Measurements from ENCODE around the gene CRB1. TPM values are rescaled to one million over a fixed set of nuclear protein-coding genes. Genes with fewer than 3 reads are reported as not detected.

The CRB1 gene
- total RNA-seq, 1 experiment from 2014 or later, result not detected

- Histone ChIP-seq H2AFZ (peak overlapping the region; percentile 20; the same call in 1 of the 2 replicates), H3K79me2 (ENCODE audit: low read depth) (no peaks in the 10 kb centered on the region), H3K27me3 (ENCODE audit: insufficient read depth, low read depth) (no peaks in the 10 kb centered on the region), H3K36me3 (ENCODE audit: low read depth) (no peaks in the 10 kb centered on the region), H3K4me2 (no peak overlapping the region), H4K20me1 (ENCODE audit: insufficient read depth) (no peaks in the 10 kb centered on the region), H3K4me3 (no peak overlapping the region), H3K4me1 (replicated peaks; ENCODE audit: insufficient read depth) (0 out of 2 replicates have a peak, but pooled peaks cover 6% of the 10 kb centered on the region), H3F3A (ENCODE audit: insufficient read depth, low read depth) (no peaks in the 10 kb centered on the region), H3K9me3 (ENCODE audit: insufficient read depth, low read depth) (no peaks in the 10 kb centered on the region), H3K9me2 (ENCODE audit: insufficient read depth) (no peaks in the 10 kb centered on the region), H3K27ac (no peak overlapping the region)
- no peak for TF ChIP-seq CTCF (conservative IDR thresholded peaks at IDR 0.05)
- DNase-seq, result no peak
- intact Hi-C loops (cut with micrococcal nuclease; ENCODE audit: unreplicated experiment), result no loop called here
- ChIA-PET CTCF (no interaction called here), POLR2A (ENCODE audit: unreplicated experiment) (interaction anchor here (0.6 kb wide), 1 partner anchor 340 kb away, joined by 3 read pairs; no protein-coding TSS in a partner anchor)
- no TSS peak for BruUV-seq (replicated peaks)
Measured at GRCh38 chr1:197465528-197466327, 197.7 kb downstream of the CRB1 start.

- Histone ChIP-seq H4K20me1 (ENCODE audit: insufficient read depth) (no peaks in the 10 kb centered on the region), H3K36me3 (ENCODE audit: low read depth) (no peaks in the 10 kb centered on the region), H3K4me3 (no peak overlapping the region), H3K27ac (no peak overlapping the region), H3K4me2 (no peak overlapping the region), H3K9me3 (ENCODE audit: insufficient read depth, low read depth) (no peaks in the 10 kb centered on the region), H3K27me3 (ENCODE audit: insufficient read depth, low read depth) (no peaks in the 10 kb centered on the region), H3F3A (ENCODE audit: insufficient read depth, low read depth) (no peaks in the 10 kb centered on the region), H3K4me1 (replicated peaks; ENCODE audit: insufficient read depth) (0 out of 2 replicates have a peak, but pooled peaks cover 6% of the 10 kb centered on the region), H3K79me2 (ENCODE audit: low read depth) (no peaks in the 10 kb centered on the region), H2AFZ (no peak overlapping the region), H3K9me2 (ENCODE audit: insufficient read depth) (no peaks in the 10 kb centered on the region)
- BruUV-seq (replicated peaks), result no TSS peak
- ChIA-PET POLR2A (ENCODE audit: unreplicated experiment) (no interaction called here), CTCF (no interaction called here)
- no peak for TF ChIP-seq CTCF (conservative IDR thresholded peaks at IDR 0.05)
- intact Hi-C loops (cut with micrococcal nuclease; ENCODE audit: unreplicated experiment), result no loop called here
- DNase-seq, result no peak
Measured at GRCh38 chr1:197466813-197467212, 198.8 kb downstream of the CRB1 start.

- Histone ChIP-seq H3K4me3 (no peak overlapping the region), H2AFZ (no peak overlapping the region), H3K36me3 (ENCODE audit: low read depth) (no peaks in the 10 kb centered on the region), H3K79me2 (ENCODE audit: low read depth) (no peaks in the 10 kb centered on the region), H3F3A (ENCODE audit: insufficient read depth, low read depth) (no peaks in the 10 kb centered on the region), H3K9me2 (ENCODE audit: insufficient read depth) (no peaks in the 10 kb centered on the region), H3K27ac (no peak overlapping the region), H3K4me1 (replicated peaks; ENCODE audit: insufficient read depth) (0 out of 2 replicates have a peak, but pooled peaks cover 3% of the 10 kb centered on the region), H3K4me2 (no peak overlapping the region), H3K27me3 (ENCODE audit: insufficient read depth, low read depth) (no peaks in the 10 kb centered on the region), H4K20me1 (ENCODE audit: insufficient read depth) (no peaks in the 10 kb centered on the region), H3K9me3 (ENCODE audit: insufficient read depth, low read depth) (no peaks in the 10 kb centered on the region)
- TF ChIP-seq EZH2 (IDR thresholded peaks at IDR 0.05; ENCODE audit: low read depth) (no peak), CTCF (conservative IDR thresholded peaks at IDR 0.05) (no peak)
- intact Hi-C loops (cut with micrococcal nuclease; ENCODE audit: unreplicated experiment), result no loop called here
- POLR2A ChIA-PET (ENCODE audit: unreplicated experiment), result no interaction called here
- CTCF ChIA-PET, result no interaction called here
- no TSS peak for BruUV-seq (replicated peaks)
- no peak for DNase-seq
Measured at GRCh38 chr1:197467881-197468280, 199.8 kb downstream of the CRB1 start.

Measured in PC-9 (cell line).